Activated naive CD8-positive, alpha-beta T cell treated with anti-CD3 and anti-CD28 coated beads, Interleukin-2, amount 10 ng/mL, durations not matched to agents 7 days and 5 days (primary cell): ENCODE results near the gene GSTO2. TPM values are rescaled to one million over a fixed set of nuclear protein-coding genes. Genes with fewer than 3 reads are reported as not detected.

ENCODE experiments used
- ATAC-seq: fragments of 150-1000 bp; cut with Tn5 transposase; one replicate; pipeline ENCODE4 v1.10.0; 2021; ENCODE audit warnings: low read depth, moderate library complexity
- POLR2A ChIA-PET: fragments of 350-600 bp; sonication (Branson Sonifier 250); formaldehyde crosslinking; loops from one replicate; lab custom pipeline; 2021; ENCODE audit warnings: antibody characterized with exemption; lab: Charles Lee
- DNase-seq: peaks from one replicate; pipeline ENCODE4 v3.0.0; 2021
- H3K27ac Mint-ChIP-seq: one replicate; pipeline ENCODE4 v1.8.0; 2022; ENCODE audit warnings: mild to moderate bottlenecking, mixed read lengths
- H3K27me3 Mint-ChIP-seq: one replicate; pipeline ENCODE4 v1.8.0; 2022; ENCODE audit warnings: mild to moderate bottlenecking, moderate library complexity, mixed read lengths
- H3K36me3 Mint-ChIP-seq: one replicate; pipeline ENCODE4 v1.8.0; 2021; ENCODE audit warnings: mild to moderate bottlenecking, mixed read lengths
- H3K4me1 Mint-ChIP-seq: one replicate; pipeline ENCODE4 v1.8.0; 2021; ENCODE audit warnings: mixed read lengths
- H3K4me3 Mint-ChIP-seq: one replicate; pipeline ENCODE4 v1.8.0; 2022; ENCODE audit warnings: mild to moderate bottlenecking, moderate library complexity, mixed read lengths
- H3K9me3 Mint-ChIP-seq: one replicate; pipeline ENCODE4 v1.8.0; 2021; ENCODE audit warnings: mixed read lengths
- total RNA-seq, 2 experiments: library from RNA; stranded (reverse); gene quantifications; one replicate each; pipeline ENCODE4 v1.2.3, GENCODE V29; 2021

Gene GSTO2
- total RNA-seq, 2 experiments from 2014 or later: 1.4 TPM

DNA sequence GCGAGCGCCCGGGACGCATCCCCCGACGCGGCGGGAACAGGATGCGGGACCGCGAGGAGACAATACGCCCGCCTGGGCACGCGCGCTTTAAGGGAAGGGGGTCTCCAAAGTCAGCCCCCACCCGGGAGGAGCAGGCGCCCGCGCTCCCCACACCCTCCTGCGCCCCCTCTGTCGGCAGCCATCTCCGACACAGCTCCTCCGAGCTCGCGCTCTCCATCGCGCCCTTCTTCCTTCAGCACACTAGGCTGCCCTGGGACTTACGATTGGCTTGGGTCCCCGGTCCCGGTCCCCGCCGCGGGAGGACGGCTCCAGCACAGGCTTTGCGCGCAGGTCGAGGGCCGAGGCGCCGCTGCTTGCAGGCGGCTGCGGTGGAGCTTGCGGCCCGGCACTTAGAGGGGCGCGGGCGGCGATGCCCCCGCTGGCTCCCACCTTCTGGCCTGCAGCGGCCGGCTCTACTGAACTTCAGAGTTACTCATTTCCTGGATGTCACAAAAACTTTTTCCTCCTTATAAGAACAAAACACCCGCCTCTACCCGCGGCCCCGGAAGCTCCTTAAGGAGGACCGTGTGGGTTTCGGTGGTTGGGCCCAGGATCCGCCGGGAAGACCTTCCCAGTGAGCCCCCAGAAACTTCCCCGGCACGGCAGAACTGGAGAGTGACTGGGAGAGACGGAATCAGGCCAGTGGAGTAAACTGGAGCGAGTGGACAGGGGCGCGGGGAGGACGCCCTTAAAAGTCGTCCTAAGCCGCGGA lies 69.2 kb downstream of the GSTO2 start, which contains the start of gene ITPRIP:
Gene ITPRIP (minus strand): TSS at position 481 of the 751 bp plus-strand sequence. CDS start 22,414 bp downstream, outside the sequence.
- Mint-ChIP-seq H3K36me3 (peaks cover under 1% of the 10 kb centered on the region), H3K9me3 (no peaks in the 10 kb centered on the region), H3K27ac (peak within 1 kb of the TSS; percentile 100), H3K4me1 (peaks cover 39% of the 10 kb centered on the region), H3K4me3 (peak within 1 kb of the TSS; percentile 98), H3K27me3 (peaks cover 6% of the 10 kb centered on the region)
- POLR2A ChIA-PET: interaction anchor here (0.9 to 3.3 kb wide), 17 partner anchors 8 to 217 kb away, joined by 3 to 44 read pairs (median 6); partner anchors contain the start of genes CFAP58, GSTO1 and SFR1
- DNase-seq (peak; percentile 79), ATAC-seq (peak; percentile 71)

DNA sequence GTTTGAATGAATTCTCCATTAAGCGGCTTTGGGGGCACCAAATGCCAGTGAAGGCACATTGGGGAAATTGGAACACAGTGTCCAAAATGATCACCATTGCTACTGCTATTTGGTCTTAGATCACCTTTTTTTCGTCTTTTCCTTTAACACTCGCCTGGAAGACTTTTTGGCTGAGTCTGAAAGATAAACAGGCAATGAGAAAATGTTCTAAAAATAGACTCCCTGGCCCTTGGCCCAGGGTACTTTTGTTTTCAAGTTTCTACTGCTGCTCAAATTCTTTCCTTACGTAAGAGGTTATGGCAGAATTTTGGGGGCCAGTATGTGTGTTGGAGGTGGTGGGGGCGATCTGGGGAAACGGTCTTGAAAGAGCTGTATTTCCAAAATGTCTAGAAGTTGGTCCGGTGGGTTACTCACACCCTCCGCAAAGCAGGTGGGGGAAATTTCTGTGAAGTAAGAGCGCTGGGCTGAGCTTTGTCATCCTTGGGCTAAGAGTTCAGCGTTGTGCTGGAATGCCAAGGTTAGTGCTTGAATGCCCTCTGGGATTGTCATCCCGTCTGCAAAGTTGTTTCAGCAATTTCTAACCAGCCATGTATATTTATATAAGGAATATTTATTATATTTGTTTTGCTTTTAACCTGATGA lies 70.6 kb downstream of the GSTO2 start:
- Mint-ChIP-seq H3K27ac (peak overlapping the region; percentile 100), H3K4me3 (peak overlapping the region; percentile 98), H3K4me1 (peaks cover 28% of the 10 kb centered on the region), H3K27me3 (peaks cover 6% of the 10 kb centered on the region), H3K9me3 (no peaks in the 10 kb centered on the region), H3K36me3 (no peaks in the 10 kb centered on the region)
- ATAC-seq (no peak), DNase-seq (no peak)
- POLR2A ChIA-PET: interaction anchor here (2.1 to 3.3 kb wide), 4 partner anchors 10 to 33 kb away, joined by 33 to 44 read pairs (median 40); partner anchors contain the start of gene CFAP58

DNA sequence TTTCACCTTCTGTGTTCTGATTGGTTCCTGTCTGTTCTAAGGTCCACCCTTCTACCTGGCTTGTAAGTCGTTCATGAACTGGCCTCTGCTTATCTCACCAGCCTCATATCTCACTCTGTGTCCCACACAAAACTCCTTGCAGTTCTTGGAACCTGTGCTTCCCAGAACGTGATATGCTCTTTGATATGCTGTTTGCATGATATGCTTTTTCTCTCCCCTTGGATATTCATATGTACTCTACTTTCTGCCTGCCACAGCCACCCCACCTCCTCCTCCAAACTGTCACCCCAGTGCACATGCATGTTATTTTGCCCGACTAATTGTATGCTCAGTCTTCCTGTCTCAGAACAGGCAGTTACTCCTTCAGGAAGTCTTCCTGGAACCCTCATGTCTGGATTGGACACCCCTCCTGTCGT lies 71.1 kb downstream of the GSTO2 start:
- no peak for DNase-seq
- POLR2A ChIA-PET: interaction anchor here (2.8 kb wide), 1 partner anchor 11 kb away, joined by 44 read pairs; no protein-coding TSS in a partner anchor

DNA sequence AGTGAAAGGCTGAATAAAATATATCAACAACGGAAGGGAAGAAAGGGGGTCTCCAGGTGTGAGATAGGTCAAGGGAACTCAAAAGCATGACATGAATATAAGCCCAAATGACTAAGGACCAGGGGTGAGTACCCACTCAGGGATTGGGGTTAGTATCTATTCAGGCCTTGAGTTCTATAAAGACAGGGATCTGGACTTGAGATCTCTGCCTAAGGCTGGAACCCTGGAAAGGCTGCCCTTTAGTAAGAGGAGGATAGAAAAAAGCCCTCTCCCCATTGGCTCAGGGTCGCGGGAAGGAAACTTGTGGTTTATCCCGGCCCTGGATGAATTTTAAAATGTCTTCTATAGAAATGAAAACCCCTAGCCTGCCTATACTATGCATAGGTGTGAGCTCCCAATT lies 71.7 kb downstream of the GSTO2 start:
- Mint-ChIP-seq H3K4me1 (peaks cover 23% of the 10 kb centered on the region), H3K9me3 (peaks cover 5% of the 10 kb centered on the region), H3K27ac (no peak overlapping the region), H3K27me3 (peaks cover 6% of the 10 kb centered on the region), H3K4me3 (no peak overlapping the region), H3K36me3 (peaks cover 4% of the 10 kb centered on the region)
- DNase-seq: no peak
- no peak for ATAC-seq
- POLR2A ChIA-PET: no interaction called here

More for the DNA sequence above, 71.1 kb downstream of the GSTO2 start:
- Mint-ChIP-seq H3K27me3 (peaks cover 6% of the 10 kb centered on the region), H3K27ac (no peak overlapping the region), H3K36me3 (no peaks in the 10 kb centered on the region), H3K4me3 (peak overlapping the region; percentile 25), H3K9me3 (no peaks in the 10 kb centered on the region), H3K4me1 (peaks cover 24% of the 10 kb centered on the region)
- no peak for ATAC-seq

DNA sequence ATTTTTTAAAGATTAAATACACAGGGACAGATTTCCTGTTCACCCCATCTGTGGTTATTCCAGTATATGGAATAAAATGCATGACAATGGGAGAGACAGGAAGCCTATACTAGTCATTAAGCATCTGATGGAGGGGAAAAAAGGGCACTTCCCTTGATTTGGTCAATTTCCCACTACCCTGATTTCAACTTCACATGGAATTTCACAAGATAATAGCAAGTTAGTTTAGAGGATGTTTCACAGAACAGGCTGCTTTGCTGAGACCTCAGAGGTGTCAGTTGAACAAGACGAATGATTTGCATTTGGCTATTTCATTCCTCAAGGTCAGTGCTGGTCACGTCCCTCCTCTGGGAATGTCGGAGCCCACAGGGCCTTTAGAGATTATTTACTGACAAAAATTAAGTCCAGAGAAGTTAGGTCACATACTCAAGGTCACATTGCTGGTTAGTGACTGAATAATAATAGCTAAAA lies 74.0 kb downstream of the GSTO2 start:
- peaks cover 6% of the 10 kb centered on the region for H3K9me3 Mint-ChIP-seq
- H3K36me3 Mint-ChIP-seq: peaks cover 6% of the 10 kb centered on the region
- no peak for DNase-seq
- peaks cover 6% of the 10 kb centered on the region for H3K27me3 Mint-ChIP-seq
- H3K4me1 Mint-ChIP-seq: peaks cover 22% of the 10 kb centered on the region
- ATAC-seq: no peak
- POLR2A ChIA-PET: interaction anchor here (0.6 kb wide), 1 partner anchor 14 kb away, joined by 3 read pairs; no protein-coding TSS in a partner anchor
- H3K27ac Mint-ChIP-seq: no peak overlapping the region
- no peak overlapping the region for H3K4me3 Mint-ChIP-seq

DNA sequence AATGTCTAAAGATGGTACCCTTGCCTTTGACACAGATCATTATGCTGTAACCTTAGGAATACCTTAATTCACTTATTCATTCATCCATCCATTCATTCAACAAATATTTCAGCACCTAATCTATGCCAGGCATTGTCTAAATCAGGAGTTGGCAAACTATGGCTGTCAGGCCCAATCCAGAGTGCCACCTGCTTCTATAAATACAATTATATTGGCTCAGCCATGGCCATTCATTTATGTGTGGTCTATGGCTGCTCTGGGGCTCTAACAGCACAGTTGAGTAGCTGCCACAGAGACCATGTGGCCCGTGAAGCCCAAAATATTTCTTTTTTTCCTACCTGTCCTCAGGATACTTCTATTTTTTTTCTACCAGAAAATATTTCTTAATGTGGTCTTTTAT lies 75.2 kb downstream of the GSTO2 start:
- H3K4me1 Mint-ChIP-seq: peaks cover 18% of the 10 kb centered on the region
- H3K4me3 Mint-ChIP-seq: no peak overlapping the region
- H3K36me3 Mint-ChIP-seq: peaks cover 6% of the 10 kb centered on the region
- DNase-seq: no peak
- peaks cover 6% of the 10 kb centered on the region for H3K27me3 Mint-ChIP-seq
- no peak for ATAC-seq
- POLR2A ChIA-PET: no interaction called here
- H3K27ac Mint-ChIP-seq: no peak overlapping the region
- peaks cover 6% of the 10 kb centered on the region for H3K9me3 Mint-ChIP-seq

DNA sequence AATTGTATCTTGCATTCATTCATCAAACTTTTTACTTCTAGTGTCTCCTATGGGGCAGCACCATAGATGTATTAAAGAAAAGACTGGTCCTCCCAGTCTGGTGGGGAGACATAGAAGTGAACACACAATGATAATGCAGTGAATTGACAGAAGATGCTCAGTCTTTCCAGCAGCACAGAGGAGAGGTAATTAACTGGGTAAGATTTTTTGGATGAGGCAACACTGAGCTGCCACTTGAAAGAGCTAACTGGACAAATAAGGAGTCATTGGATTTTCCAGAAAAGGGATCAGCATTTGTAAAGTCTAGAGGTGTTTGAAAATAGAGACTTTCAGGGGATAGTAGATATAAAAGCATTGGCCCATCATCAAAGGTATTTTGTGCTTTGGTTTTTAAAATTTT lies 76.5 kb downstream of the GSTO2 start:
- peaks cover 6% of the 10 kb centered on the region for H3K9me3 Mint-ChIP-seq
- H3K4me3 Mint-ChIP-seq: no peak overlapping the region
- H3K36me3 Mint-ChIP-seq: peaks cover 6% of the 10 kb centered on the region
- H3K27me3 Mint-ChIP-seq: peaks cover under 1% of the 10 kb centered on the region
- POLR2A ChIA-PET: interaction anchor here (2.4 kb wide), 1 partner anchor 7 kb away, joined by 11 read pairs; the partner anchor contains the start of gene ITPRIP
- H3K4me1 Mint-ChIP-seq: peaks cover 8% of the 10 kb centered on the region
- H3K27ac Mint-ChIP-seq: no peak overlapping the region
- ATAC-seq: no peak
- no peak for DNase-seq

DNA sequence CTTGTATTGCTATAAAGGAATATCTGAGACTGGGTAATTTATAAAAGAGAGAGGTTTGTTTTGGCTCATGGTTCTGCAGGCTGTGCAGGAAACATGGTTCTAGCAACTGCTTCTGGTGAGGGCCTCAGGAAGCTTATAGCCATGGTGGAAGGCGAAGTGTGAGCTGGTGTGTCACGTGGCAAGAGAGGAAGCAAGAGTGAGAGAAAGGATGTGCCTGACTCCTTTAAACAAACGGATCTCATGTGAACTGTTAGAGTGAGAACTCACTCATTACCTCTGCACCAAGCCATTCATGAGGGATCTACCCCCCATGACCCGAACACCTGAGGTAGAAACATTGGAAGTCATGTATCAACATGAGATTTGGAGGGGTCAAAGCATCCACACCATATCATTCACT lies 77.0 kb downstream of the GSTO2 start:
- Mint-ChIP-seq H3K4me1 (peaks cover 10% of the 10 kb centered on the region), H3K4me3 (no peak overlapping the region), H3K9me3 (peaks cover 6% of the 10 kb centered on the region), H3K27me3 (no peaks in the 10 kb centered on the region), H3K27ac (peak overlapping the region; percentile 52), H3K36me3 (peaks cover 6% of the 10 kb centered on the region)
- POLR2A ChIA-PET: interaction anchor here (2.4 kb wide), 1 partner anchor 8 kb away, joined by 11 read pairs; the partner anchor contains the start of gene ITPRIP
- no peak for DNase-seq
- peak; percentile 64 for ATAC-seq

DNA sequence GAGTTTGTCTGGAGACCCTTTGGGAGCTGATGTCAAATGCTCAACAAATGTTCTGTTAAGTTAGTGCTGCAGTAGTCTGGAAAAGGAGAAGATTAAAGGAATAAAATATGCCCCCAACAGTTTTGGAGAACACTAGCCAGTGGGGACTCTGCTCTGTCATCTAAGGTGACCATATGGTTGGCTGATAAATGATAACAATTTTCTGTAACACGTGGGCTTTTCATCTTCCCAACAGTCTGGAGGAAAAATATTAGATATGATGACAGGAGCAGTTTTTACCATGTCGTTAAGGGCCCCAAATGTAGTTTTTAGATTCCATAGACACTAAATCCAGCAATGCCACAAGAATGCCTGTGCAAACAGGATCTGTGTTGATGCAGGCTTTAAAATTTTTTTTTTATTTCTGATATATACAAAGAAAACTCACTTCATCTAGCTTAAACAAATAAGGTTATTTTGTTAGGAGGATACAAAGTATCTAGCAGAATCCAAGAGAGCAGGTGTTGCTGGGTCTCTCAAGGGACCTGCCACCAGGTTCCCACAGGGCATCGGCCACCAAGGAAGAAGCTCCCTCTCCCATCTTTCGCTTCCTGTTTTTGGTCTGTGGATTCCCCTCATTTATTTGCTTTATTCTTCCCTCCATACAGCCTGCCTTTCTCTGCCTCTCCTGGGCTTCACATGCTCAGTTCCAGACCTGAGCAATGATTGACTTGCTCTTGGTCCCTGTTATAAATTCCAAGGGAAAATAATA lies 78.5 kb downstream of the GSTO2 start:
- H3K4me3 Mint-ChIP-seq: no peak overlapping the region
- peaks cover 22% of the 10 kb centered on the region for H3K4me1 Mint-ChIP-seq
- peak overlapping the region; percentile 54 for H3K27ac Mint-ChIP-seq
- ATAC-seq (no peak), DNase-seq (no peak)
- POLR2A ChIA-PET: interaction anchor here (1.1 to 2.4 kb wide), 2 partner anchors 9 to 41 kb away, joined by 3 to 11 read pairs; partner anchors contain the start of gene ITPRIP
- H3K27me3 Mint-ChIP-seq: no peaks in the 10 kb centered on the region
- H3K9me3 Mint-ChIP-seq: peaks cover 6% of the 10 kb centered on the region
- peaks cover 6% of the 10 kb centered on the region for H3K36me3 Mint-ChIP-seq

DNA sequence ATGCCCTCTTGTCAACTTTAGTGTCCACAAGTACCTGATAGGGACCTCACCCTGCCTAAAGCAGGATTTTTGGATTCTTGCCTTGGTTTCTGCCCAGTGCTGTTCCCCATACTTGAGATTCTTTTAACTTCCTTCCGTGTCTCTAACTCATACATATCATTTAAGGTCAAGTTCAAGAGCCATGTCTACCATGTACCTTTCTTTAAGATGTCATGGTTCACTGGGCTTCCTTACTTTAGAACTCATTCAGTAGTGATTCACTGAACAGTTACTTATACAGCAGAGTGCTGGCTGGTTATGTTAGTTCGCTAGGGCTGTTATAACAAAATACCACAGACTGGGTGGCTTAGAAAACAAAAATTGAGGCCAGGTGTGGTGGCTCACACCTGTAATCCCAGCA lies 79.6 kb downstream of the GSTO2 start:
- H3K4me1 Mint-ChIP-seq: peaks cover 26% of the 10 kb centered on the region
- no peak overlapping the region for H3K4me3 Mint-ChIP-seq
- POLR2A ChIA-PET: interaction anchor here (2.0 kb wide), 1 partner anchor 10 kb away, joined by 8 read pairs; the partner anchor contains the start of gene ITPRIP
- no peaks in the 10 kb centered on the region for H3K27me3 Mint-ChIP-seq
- DNase-seq (no peak), ATAC-seq (no peak)
- no peak overlapping the region for H3K27ac Mint-ChIP-seq
- peaks cover 6% of the 10 kb centered on the region for H3K9me3 Mint-ChIP-seq
- H3K36me3 Mint-ChIP-seq: peaks cover 6% of the 10 kb centered on the region

DNA sequence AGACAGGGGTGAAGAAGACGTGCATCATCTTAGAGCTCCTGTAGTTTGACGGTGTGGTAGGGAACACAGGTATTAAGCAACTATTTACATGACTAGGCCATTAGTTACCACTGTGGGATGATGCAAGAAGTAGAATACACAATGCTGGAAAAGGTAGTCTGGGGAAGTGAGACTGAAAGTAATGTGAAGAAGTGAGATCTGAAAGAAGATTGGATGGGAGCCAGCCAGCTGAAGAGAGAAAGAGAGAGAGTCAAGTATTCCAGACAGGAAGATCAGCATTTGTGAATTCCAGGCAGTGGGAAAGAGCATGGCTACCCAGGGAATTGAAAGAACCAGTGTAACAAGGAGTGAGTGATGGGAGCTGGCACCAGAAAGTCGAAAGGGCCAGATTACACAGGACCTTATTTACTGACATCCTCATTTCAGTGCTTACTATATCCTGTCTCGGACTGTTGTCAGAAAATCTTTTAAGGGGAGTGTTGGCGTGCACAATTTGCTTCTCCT lies 80.7 kb downstream of the GSTO2 start:
- Mint-ChIP-seq H3K36me3 (peaks cover 6% of the 10 kb centered on the region), H3K27ac (no peak overlapping the region), H3K4me3 (no peak overlapping the region), H3K9me3 (peaks cover 6% of the 10 kb centered on the region), H3K27me3 (no peaks in the 10 kb centered on the region), H3K4me1 (peaks cover 26% of the 10 kb centered on the region)
- POLR2A ChIA-PET: interaction anchor here (0.6 to 2.3 kb wide), 3 partner anchors 11 to 44 kb away, joined by 4 to 11 read pairs (median 8); partner anchors contain the start of gene ITPRIP
- ATAC-seq (no peak), DNase-seq (no peak)

DNA sequence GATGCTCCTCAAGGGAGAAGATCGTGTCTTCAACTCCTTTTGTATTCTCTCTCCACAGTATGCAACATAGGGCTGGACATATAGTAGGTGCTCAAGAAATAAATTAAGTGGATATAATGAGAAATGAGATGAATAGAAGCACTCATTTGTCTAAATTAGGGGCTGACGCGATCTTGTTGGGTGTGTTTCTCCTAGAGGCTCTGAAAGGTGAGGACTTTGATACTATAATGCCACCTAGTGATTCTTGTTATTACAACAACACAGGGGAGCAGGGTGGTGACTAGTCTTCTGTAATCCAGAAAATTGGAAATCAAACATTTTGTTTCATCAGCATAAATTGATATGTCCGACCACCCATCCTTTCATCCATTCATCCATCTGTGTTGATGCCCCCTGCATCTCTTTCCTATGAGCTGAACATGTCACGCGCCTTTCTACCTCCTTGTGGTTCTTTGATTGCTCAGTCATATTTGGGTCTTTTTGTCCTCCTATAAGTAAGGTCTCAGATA lies 81.2 kb downstream of the GSTO2 start:
- DNase-seq: no peak

More for the DNA sequence above, 81.2 kb downstream of the GSTO2 start:
- Mint-ChIP-seq H3K27me3 (no peaks in the 10 kb centered on the region), H3K9me3 (peaks cover 6% of the 10 kb centered on the region), H3K4me1 (peaks cover 26% of the 10 kb centered on the region), H3K27ac (no peak overlapping the region), H3K4me3 (no peak overlapping the region), H3K36me3 (peaks cover 6% of the 10 kb centered on the region)
- ATAC-seq: peak; percentile 41
- POLR2A ChIA-PET: interaction anchor here (0.6 to 4.8 kb wide), 6 partner anchors 12 to 59 kb away, joined by 3 to 33 read pairs (median 8); partner anchors contain the start of gene ITPRIP
